A673 (cell line): Measurements from ENCODE around the gene TSGA10. TPM values are rescaled to one million over a fixed set of nuclear protein-coding genes. Genes with fewer than 3 reads are reported as not detected.
"Not testable (repeated sequence)": the region's sequence is repeated elsewhere in the genome, so short reads cannot be mapped to it uniquely, and the experiment has no call there.

Source experiments
- BruUV-seq: library from RNA; stranded (reverse); fragments of 400-500 nt; replicated peaks from 2 replicates; lab custom pipeline; 2021; lab: Mats Ljungman, UMichigan
- CTCF ChIA-PET: fragments of 300-600 bp; sonication (Branson Sonifier 250); formaldehyde crosslinking; loops from one replicate; lab custom pipeline; 2022; ENCODE audit warnings: antibody characterized with exemption; lab: Charles Lee
- POLR2A ChIA-PET: fragments of 300-600 bp; sonication (Branson Sonifier 250); formaldehyde crosslinking; loops from one replicate; lab custom pipeline; 2022; ENCODE audit warnings: antibody characterized with exemption; ENCODE audit not compliant: low non-redundant PET; lab: Charles Lee
- DNase-seq: peaks from one replicate; pipeline ENCODE4 v3.0.0-alpha.2; 2015; ENCODE audit warnings: low spot score
- H3K27ac ChIP-seq: fragments of 200-600 bp; sonication (generic); 2 replicates; pipeline ENCODE4 v1.5.1; 2016; ENCODE audit warnings: mixed run types, low read depth, mild to moderate bottlenecking, mixed read lengths, antibody characterized with exemption, low read length; ENCODE audit not compliant: poor library complexity, severe bottlenecking
- H3K27me3 ChIP-seq: fragments of 200-600 bp; sonication (generic); replicated peaks from 2 replicates; pipeline ENCODE4 v1.6.1; 2017; ENCODE audit warnings: mixed run types, low read depth, mild to moderate bottlenecking, mixed read lengths, antibody characterized with exemption, low read length; ENCODE audit not compliant: insufficient read depth, poor library complexity
- H3K36me3 ChIP-seq: fragments of 200-600 bp; sonication (generic); 2 replicates; pipeline ENCODE4 v1.6.1; 2016; ENCODE audit warnings: mixed run types, mild to moderate bottlenecking, mixed read lengths, antibody characterized with exemption, low read length; ENCODE audit not compliant: insufficient read depth, poor library complexity, severe bottlenecking
- H3K4me1 ChIP-seq: fragments of 200-600 bp; sonication (generic); 2 replicates; pipeline ENCODE4 v1.6.1; 2017; ENCODE audit warnings: mixed run types, mild to moderate bottlenecking, mixed read lengths, antibody characterized with exemption, low read length; ENCODE audit not compliant: insufficient read depth, poor library complexity, severe bottlenecking
- H3K4me3 ChIP-seq: fragments of 200-600 bp; sonication (generic); 2 replicates; pipeline ENCODE4 v1.5.1; 2016; ENCODE audit warnings: low read depth, mixed run types, mild to moderate bottlenecking, mixed read lengths, low read length; ENCODE audit not compliant: poor library complexity, severe bottlenecking
- H3K9me3 ChIP-seq: fragments of 200-600 bp; sonication (generic); 2 replicates; pipeline ENCODE4 v1.6.1; 2016; ENCODE audit warnings: mixed run types, low read depth, mild to moderate bottlenecking, mixed read lengths, antibody characterized with exemption, low read length; ENCODE audit not compliant: poor library complexity, severe bottlenecking
- EZH2 ChIP-seq: fragments of 200-600 bp; sonication (generic); IDR thresholded peaks from 2 replicates; pipeline ENCODE4 v1.6.1; 2017; ENCODE audit warnings: borderline replicate concordance, low read depth, mild to moderate bottlenecking, mixed read lengths, antibody characterized with exemption, low read length; ENCODE audit not compliant: poor library complexity, severe bottlenecking
- intact Hi-C: fragments of 100-400 bp; cut with micrococcal nuclease; formaldehyde crosslinking; loops from one replicate; pipeline ENCODE4 v1.10.0; 2022; ENCODE audit not compliant: unreplicated experiment
- total RNA-seq: library from RNA; stranded (reverse); gene quantifications from 2 replicates; pipeline ENCODE4 v1.2.3, GENCODE V29; 2021
- TF ChIP-seq, protein P1 (sequence below): fragments of 300-800, 200-600 bp; sonication (generic); conservative IDR thresholded peaks from 2 replicates; pipeline ENCODE4 v1.5.1; 2017; ENCODE audit warnings: low read depth, mild to moderate bottlenecking, antibody characterized with exemption, low read length, moderate library complexity, mixed read lengths

TSGA10 gene
- total RNA-seq, 1 experiment from 2014 or later, result 2.5 TPM

- POLR2A ChIA-PET, result no interaction called here
- peak; percentile 51 for DNase-seq
These were observed 88.4 kb downstream of the TSGA10 start for GRCh38 chr2:99066075-99066958.

DNA sequence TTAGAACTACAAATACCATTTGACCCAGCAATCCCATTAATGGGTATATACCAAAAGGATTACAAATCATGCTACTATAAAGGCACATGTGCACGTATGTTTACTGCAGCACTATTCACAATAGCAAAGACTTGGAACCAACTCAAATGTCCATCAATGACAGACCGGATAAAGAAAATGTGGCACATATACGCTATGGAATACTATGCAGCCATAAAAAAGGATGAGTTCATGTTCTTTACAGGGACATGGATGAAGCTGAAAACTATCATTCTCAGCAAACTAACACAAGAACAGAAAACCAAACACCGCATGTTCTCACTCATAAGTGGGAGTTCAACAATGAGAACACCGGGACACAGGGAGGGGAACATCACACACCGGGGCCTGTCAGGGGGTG, 105.6 kb downstream of the TSGA10 start:
- H3K4me1 ChIP-seq, BruUV-seq, H3K36me3 ChIP-seq, H3K4me3 ChIP-seq, H3K27ac ChIP-seq, H3K9me3 ChIP-seq, DNase-seq, POLR2A ChIA-PET, H3K27me3 ChIP-seq, intact Hi-C loops, CTCF ChIA-PET: not testable (repeated sequence)

More at GRCh38 chr2:99066075-99066958, 88.4 kb downstream of the TSGA10 start:
- TF ChIP-seq EZH2, result no peak
- TF ChIP-seq, protein P1, sequence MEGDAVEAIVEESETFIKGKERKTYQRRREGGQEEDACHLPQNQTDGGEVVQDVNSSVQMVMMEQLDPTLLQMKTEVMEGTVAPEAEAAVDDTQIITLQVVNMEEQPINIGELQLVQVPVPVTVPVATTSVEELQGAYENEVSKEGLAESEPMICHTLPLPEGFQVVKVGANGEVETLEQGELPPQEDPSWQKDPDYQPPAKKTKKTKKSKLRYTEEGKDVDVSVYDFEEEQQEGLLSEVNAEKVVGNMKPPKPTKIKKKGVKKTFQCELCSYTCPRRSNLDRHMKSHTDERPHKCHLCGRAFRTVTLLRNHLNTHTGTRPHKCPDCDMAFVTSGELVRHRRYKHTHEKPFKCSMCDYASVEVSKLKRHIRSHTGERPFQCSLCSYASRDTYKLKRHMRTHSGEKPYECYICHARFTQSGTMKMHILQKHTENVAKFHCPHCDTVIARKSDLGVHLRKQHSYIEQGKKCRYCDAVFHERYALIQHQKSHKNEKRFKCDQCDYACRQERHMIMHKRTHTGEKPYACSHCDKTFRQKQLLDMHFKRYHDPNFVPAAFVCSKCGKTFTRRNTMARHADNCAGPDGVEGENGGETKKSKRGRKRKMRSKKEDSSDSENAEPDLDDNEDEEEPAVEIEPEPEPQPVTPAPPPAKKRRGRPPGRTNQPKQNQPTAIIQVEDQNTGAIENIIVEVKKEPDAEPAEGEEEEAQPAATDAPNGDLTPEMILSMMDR, result peak; percentile 60
- Histone ChIP-seq H3K9me3 (no peaks in the 10 kb centered on the region), H3K27ac (no peak overlapping the region), H3K36me3 (no peaks in the 10 kb centered on the region), H3K27me3 (peaks cover 7% of the 10 kb centered on the region), H3K4me3 (no peak overlapping the region), H3K4me1 (peaks cover 3% of the 10 kb centered on the region)
- CTCF ChIA-PET, result interaction anchor here (0.6 to 1.9 kb wide), 3 partner anchors 74 to 417 kb away, joined by 3 to 20 read pairs (median 5); no protein-coding TSS in a partner anchor
- intact Hi-C loops, result loop anchor here (5.0 to 10.0 kb wide), 3 partner anchors 229 to 428 kb away; partner anchors contain the start of gene REV1
- no TSS peak for BruUV-seq

- H3K4me1 ChIP-seq, intact Hi-C loops, H3K27me3 ChIP-seq, H3K4me3 ChIP-seq, POLR2A ChIA-PET, H3K36me3 ChIP-seq, DNase-seq, CTCF ChIA-PET, H3K9me3 ChIP-seq, BruUV-seq, H3K27ac ChIP-seq: not testable (repeated sequence)
These were observed 113.9 kb downstream of the TSGA10 start for GRCh38 chr2:99040736-99041300.

- intact Hi-C loops, result no loop called here
- H3K4me1 ChIP-seq, result no peaks in the 10 kb centered on the region
- no peak for TF ChIP-seq EZH2
- TF ChIP-seq, protein P1, result no peak
- CTCF ChIA-PET, result no interaction called here
- no peaks in the 10 kb centered on the region for H3K9me3 ChIP-seq
- no peak overlapping the region for H3K27ac ChIP-seq
- no peaks in the 10 kb centered on the region for H3K36me3 ChIP-seq
- POLR2A ChIA-PET, result no interaction called here
- H3K4me3 ChIP-seq, result no peak overlapping the region
- no TSS peak for BruUV-seq
- H3K27me3 ChIP-seq, result peaks cover 3% of the 10 kb centered on the region
- no peak for DNase-seq
These were observed 118.8 kb downstream of the TSGA10 start for GRCh38 chr2:99035920-99036319.
